ENCODE data around the gene EPAS1. TPM values are rescaled to one million over a fixed set of nuclear protein-coding genes. Genes with fewer than 3 reads are reported as not detected.

Gene EPAS1
- total and polyA plus RNA-seq, 9 of the 15 experiments (the other 6 are each of a cell fraction or from before 2014, with no cell fraction given), result 0.25 to 11.2 (median 4.1) TPM

DNA sequence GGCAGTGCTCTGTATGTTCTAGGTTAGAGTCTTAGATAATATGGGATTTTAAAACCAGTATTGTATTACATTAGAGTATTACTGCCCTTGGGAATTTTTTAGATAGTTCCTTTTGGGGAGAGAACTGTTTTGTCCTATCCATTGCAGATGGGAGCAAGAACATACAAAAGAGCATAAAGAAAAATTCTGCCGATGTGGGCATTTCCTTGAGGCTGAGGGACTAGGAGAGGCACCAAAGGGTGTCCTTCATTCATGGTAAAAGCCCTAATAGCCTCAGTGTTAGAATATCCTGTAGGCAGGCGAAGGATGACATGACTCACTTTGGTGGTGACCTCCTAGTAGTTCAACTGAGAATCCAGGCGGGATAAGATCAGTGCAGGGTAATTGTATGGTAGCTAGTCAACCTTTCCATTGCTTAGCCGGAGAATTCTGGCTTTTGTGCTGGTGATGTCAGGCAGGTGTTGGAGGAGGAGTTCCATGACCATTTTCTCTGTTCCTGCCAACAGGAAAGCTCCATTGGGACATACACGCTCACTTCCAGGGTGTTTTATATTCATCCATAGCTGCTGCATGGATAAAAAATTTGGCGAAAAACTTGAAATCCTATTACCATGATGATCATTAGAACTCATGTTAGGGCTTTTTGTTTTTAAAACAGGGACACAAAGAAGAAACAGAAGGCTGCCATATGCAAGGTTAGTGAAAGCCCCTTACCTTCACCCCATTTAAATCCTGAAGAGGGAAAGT is 28.1 kb downstream of the EPAS1 start (continued):
- TF ChIP-seq, protein P1, sequence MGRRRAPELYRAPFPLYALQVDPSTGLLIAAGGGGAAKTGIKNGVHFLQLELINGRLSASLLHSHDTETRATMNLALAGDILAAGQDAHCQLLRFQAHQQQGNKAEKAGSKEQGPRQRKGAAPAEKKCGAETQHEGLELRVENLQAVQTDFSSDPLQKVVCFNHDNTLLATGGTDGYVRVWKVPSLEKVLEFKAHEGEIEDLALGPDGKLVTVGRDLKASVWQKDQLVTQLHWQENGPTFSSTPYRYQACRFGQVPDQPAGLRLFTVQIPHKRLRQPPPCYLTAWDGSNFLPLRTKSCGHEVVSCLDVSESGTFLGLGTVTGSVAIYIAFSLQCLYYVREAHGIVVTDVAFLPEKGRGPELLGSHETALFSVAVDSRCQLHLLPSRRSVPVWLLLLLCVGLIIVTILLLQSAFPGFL (CRISPR knock-in tag; IDR thresholded peaks at IDR 0.05), result no peak
- TF ChIP-seq, protein P2, sequence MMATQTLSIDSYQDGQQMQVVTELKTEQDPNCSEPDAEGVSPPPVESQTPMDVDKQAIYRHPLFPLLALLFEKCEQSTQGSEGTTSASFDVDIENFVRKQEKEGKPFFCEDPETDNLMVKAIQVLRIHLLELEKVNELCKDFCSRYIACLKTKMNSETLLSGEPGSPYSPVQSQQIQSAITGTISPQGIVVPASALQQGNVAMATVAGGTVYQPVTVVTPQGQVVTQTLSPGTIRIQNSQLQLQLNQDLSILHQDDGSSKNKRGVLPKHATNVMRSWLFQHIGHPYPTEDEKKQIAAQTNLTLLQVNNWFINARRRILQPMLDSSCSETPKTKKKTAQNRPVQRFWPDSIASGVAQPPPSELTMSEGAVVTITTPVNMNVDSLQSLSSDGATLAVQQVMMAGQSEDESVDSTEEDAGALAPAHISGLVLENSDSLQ (IDR thresholded peaks at IDR 0.05), result peak; percentile 38; the same call in 1 of the 2 replicates
- TF ChIP-seq MAFG (tag; conservative IDR thresholded peaks at IDR 0.05) (peak; percentile 58), PTTG1 (tag; IDR thresholded peaks at IDR 0.05; ENCODE audit: low read depth) (no peak), ZNF316 (IDR thresholded peaks at IDR 0.05) (peak; percentile 59), CTBP1 (IDR thresholded peaks at IDR 0.05; ENCODE audit: borderline replicate concordance) (peak; percentile 85), POLR2AphosphoS5 (IDR thresholded peaks at IDR 0.05; ENCODE audit: control insufficient read depth, insufficient read depth, low read depth, low read length) (no peak), ZNF217 (CRISPR knock-in tag; IDR thresholded peaks at IDR 0.05) (no peak), ETV6 (IDR thresholded peaks at IDR 0.05; ENCODE audit: borderline replicate concordance in 1 of 2, low read depth in 2 of 2, low read length in 1 of 2) (no peak), ETV6 (CRISPR knock-in tag; IDR thresholded peaks at IDR 0.05; ENCODE audit: borderline replicate concordance) (no peak), CSDE1 (IDR thresholded peaks at IDR 0.05) (no peak), TRIM24 (IDR thresholded peaks at IDR 0.05) (peak in 1 of 2 experiments; percentile 70; a peak in 2 of 4 replicates), ZFX (CRISPR knock-in tag; IDR thresholded peaks at IDR 0.05) (no peak), BHLHE40 (IDR thresholded peaks at IDR 0.05; ENCODE audit: low read length) (peak; percentile 34), RBBP5 (IDR thresholded peaks at IDR 0.05; ENCODE audit: borderline replicate concordance, insufficient read depth, low read length, poor library complexity, severe bottlenecking) (no peak), SIX5 (IDR thresholded peaks at IDR 0.05; ENCODE audit: borderline replicate concordance in 1 of 2, insufficient read depth in 1 of 2, low read depth in 1 of 2, low read length in 2 of 2) (no peak), STAG1 (CRISPR knock-in tag; IDR thresholded peaks at IDR 0.05; ENCODE audit: borderline replicate concordance) (no peak), CHCHD3 (CRISPR knock-in tag; IDR thresholded peaks at IDR 0.05) (no peak), SMARCC2 (IDR thresholded peaks at IDR 0.05; ENCODE audit: low read depth) (peak; percentile 87), CREB1 (IDR thresholded peaks at IDR 0.05) (no peak), CREB1 (CRISPR knock-in tag; IDR thresholded peaks at IDR 0.05) (peak; percentile 59; the same call in 1 of the 2 replicates)
- TF ChIP-seq, protein P3, sequence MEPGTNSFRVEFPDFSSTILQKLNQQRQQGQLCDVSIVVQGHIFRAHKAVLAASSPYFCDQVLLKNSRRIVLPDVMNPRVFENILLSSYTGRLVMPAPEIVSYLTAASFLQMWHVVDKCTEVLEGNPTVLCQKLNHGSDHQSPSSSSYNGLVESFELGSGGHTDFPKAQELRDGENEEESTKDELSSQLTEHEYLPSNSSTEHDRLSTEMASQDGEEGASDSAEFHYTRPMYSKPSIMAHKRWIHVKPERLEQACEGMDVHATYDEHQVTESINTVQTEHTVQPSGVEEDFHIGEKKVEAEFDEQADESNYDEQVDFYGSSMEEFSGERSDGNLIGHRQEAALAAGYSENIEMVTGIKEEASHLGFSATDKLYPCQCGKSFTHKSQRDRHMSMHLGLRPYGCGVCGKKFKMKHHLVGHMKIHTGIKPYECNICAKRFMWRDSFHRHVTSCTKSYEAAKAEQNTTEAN (CRISPR knock-in tag; IDR thresholded peaks at IDR 0.05), result no peak
- TF ChIP-seq, protein P4, sequence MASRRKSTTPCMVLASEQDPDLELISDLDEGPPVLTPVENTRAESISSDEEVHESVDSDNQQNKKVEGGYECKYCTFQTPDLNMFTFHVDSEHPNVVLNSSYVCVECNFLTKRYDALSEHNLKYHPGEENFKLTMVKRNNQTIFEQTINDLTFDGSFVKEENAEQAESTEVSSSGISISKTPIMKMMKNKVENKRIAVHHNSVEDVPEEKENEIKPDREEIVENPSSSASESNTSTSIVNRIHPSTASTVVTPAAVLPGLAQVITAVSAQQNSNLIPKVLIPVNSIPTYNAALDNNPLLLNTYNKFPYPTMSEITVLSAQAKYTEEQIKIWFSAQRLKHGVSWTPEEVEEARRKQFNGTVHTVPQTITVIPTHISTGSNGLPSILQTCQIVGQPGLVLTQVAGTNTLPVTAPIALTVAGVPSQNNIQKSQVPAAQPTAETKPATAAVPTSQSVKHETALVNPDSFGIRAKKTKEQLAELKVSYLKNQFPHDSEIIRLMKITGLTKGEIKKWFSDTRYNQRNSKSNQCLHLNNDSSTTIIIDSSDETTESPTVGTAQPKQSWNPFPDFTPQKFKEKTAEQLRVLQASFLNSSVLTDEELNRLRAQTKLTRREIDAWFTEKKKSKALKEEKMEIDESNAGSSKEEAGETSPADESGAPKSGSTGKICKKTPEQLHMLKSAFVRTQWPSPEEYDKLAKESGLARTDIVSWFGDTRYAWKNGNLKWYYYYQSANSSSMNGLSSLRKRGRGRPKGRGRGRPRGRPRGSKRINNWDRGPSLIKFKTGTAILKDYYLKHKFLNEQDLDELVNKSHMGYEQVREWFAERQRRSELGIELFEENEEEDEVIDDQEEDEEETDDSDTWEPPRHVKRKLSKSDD (conservative IDR thresholded peaks at IDR 0.05; ENCODE audit: low read length), result no peak
